ENCODE measurements around the gene PLD5.

GRCh38 chr1:242456726-242457269, 67.7 kb downstream of the PLD5 start:
- TF ChIP-seq, protein P1, sequence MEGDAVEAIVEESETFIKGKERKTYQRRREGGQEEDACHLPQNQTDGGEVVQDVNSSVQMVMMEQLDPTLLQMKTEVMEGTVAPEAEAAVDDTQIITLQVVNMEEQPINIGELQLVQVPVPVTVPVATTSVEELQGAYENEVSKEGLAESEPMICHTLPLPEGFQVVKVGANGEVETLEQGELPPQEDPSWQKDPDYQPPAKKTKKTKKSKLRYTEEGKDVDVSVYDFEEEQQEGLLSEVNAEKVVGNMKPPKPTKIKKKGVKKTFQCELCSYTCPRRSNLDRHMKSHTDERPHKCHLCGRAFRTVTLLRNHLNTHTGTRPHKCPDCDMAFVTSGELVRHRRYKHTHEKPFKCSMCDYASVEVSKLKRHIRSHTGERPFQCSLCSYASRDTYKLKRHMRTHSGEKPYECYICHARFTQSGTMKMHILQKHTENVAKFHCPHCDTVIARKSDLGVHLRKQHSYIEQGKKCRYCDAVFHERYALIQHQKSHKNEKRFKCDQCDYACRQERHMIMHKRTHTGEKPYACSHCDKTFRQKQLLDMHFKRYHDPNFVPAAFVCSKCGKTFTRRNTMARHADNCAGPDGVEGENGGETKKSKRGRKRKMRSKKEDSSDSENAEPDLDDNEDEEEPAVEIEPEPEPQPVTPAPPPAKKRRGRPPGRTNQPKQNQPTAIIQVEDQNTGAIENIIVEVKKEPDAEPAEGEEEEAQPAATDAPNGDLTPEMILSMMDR (IDR thresholded peaks at IDR 0.05): no peak
- no peak for TF ChIP-seq POLR2A (IDR thresholded peaks at IDR 0.05)
